Epithelial cell of esophagus (primary cell): Measurements from ENCODE around the gene ADARB2.

Experiments used
- DNase-seq: peaks from one replicate; pipeline ENCODE4 v3.0.0; 2010; ENCODE audit warnings: low read depth
- H3K4me3 ChIP-seq: 2 replicates; pipeline ENCODE4 v1.5.1; 2011; ENCODE audit warnings: mild to moderate bottlenecking, low read length, control low read depth
- TF ChIP-seq, protein P1 (sequence below): IDR thresholded peaks from 2 replicates; pipeline ENCODE4 v1.5.1; 2011; ENCODE audit warnings: low read depth, mild to moderate bottlenecking, low read length, control low read depth, inconsistent platforms; ENCODE audit not compliant: insufficient read depth; ENCODE audit errors: missing control alignments

ADARB2 gene

DNA sequence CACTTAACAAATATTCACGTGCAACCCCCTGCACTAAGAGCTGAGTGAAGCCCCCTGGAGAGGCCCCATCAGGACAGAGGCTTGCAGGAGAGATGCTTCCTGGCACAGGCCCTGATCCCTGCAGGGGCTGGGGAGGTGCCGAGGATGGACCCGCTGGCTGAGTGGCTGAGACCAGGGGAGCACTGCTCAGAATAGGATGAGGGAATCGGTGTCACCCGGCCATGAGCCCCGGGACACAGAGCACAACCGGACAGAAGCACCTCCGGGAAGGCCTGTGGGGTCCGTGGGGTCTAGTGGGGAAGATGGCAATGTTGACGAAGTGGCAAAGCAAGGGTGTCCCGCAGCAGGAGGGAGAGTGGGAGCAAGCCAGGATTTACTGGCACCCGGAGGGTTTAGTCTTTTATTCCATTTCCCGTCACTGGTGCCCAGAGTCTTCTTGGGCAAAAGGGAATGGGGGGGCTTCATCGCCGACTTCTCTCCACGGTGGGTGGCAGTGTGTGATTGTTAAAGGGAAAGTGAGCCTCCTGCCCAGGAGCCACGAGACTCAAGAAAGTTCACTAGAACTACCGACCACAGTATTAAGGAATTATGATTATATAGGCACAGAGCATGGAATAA, 140.7 kb downstream of the ADARB2 start:
- no peak for DNase-seq
- TF ChIP-seq, protein P1, sequence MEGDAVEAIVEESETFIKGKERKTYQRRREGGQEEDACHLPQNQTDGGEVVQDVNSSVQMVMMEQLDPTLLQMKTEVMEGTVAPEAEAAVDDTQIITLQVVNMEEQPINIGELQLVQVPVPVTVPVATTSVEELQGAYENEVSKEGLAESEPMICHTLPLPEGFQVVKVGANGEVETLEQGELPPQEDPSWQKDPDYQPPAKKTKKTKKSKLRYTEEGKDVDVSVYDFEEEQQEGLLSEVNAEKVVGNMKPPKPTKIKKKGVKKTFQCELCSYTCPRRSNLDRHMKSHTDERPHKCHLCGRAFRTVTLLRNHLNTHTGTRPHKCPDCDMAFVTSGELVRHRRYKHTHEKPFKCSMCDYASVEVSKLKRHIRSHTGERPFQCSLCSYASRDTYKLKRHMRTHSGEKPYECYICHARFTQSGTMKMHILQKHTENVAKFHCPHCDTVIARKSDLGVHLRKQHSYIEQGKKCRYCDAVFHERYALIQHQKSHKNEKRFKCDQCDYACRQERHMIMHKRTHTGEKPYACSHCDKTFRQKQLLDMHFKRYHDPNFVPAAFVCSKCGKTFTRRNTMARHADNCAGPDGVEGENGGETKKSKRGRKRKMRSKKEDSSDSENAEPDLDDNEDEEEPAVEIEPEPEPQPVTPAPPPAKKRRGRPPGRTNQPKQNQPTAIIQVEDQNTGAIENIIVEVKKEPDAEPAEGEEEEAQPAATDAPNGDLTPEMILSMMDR, result no peak
- H3K4me3 ChIP-seq, result no peak overlapping the region

DNA sequence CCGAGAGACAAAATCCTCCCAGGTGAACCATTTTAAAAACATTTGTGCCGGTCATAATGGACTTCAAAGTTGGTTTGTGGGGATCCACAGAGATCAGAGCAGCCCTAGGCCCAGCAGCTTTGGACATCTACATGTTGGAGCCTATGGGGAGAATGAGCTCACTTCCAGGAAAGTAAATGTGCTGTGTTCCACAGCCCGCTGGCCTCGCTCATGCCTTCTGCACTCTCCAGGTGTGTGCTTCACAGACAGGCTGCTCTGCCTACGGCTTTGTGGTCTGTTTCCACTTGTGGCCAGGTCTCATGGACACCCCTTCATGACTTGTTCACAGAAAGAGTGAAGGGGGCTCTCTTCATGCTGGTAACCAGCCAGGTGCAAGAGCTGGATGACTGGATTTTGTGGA, 141.6 kb downstream of the ADARB2 start:
- TF ChIP-seq, protein P1, result no peak
- no peak overlapping the region for H3K4me3 ChIP-seq
- no peak for DNase-seq

DNA sequence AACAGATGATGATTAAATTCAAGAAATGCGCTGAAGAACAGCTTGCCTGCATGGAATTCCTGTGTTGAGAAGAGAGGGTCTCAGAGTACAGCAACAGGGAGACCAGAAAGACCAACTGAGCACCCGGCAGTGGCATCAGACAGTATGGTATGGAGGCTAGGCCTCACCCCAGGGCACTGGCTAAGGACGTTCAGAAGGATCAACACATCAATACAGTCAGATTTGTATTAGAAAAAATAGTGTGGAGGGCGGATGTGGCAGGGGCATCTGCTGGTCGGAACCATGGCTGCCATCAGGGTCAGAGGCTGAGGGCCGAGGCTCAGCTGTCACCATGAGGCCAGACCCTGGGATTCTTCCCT, 142.1 kb downstream of the ADARB2 start:
- H3K4me3 ChIP-seq, result no peak overlapping the region
- no peak for DNase-seq
- TF ChIP-seq, protein P1, result no peak

DNA sequence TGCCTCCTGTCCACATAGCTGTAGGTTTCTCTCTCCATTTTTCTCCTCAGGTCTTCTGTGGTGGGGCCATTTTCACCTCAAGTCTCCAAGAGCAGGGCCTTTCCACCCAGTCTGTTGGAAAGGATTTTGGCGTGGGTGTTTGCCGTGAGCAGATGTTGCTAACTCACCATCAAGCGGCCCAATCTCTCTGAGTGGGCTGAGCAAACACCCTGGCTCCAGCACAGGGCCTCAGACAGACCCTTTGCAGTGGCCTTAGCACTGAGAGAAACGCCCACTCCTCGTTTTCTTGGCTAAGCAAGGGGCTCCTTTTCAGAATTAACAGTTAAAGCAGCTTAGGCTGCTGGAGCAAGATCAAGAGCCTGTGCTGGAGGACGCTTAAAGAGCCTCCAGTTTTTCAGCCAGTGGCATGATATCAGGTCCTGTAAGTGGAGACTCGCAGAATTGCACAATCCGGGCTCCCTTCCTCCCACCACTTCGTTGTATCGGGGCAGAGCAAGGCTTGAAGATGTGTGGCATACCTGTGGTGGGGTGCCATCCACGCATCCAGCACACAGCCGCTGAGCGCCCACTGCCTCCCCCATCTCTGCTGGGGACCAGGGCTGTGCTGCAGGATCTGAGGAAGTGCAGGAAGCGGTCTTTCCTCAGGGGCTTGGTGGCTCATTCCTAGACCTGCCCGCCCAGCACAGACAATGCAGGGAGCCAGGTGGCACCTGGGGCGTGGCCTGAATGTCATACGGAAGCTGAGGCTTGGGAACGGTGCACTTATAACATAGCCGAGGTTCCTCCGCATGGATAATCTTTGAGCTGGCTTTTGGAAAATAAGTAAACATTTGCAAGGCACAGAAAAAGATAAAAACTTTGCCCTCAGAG, 142.7 kb downstream of the ADARB2 start:
- no peak overlapping the region for H3K4me3 ChIP-seq
- no peak for DNase-seq
- TF ChIP-seq, protein P1, result no peak

DNA sequence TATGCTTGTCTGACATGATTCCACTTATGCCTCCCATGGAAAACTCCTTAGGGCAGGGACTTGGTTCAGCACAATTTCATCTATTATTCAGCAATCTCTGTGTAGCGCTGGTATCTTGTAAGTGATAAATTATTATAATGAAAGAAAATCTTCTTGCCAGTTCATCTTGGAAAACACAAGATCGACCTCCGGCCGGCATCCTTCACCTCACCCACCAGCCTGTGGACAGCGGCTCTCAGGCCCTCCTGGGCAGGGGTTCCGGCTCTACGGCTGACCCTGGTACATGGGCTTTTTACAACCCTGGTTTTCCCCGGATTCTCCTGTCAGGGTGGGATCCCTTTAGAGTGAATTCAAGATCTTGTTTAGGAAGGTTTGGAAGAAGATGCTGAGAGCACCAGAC, 145.6 kb downstream of the ADARB2 start:
- TF ChIP-seq, protein P1, result no peak
- DNase-seq, result no peak
- H3K4me3 ChIP-seq, result no peak overlapping the region

DNA sequence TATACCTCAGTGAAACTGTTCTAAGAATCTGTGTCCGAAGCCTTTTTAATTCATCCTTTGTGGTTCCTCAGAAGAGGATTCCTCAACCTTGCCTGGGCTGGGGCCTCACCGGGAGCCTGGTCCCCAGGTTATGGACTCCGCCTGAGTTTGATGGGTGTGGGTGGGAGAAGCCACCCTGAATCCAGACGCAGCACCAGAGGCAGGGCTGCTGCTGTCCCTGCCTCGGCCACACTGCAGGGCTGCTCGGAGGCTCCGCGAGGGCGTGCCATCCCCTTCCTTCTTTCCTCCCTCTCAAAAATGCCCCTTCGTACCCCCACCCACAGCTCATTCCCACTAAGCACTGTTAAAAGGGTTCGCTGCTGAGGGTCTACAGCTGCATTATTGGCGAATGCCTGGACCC, 146.3 kb downstream of the ADARB2 start:
- TF ChIP-seq, protein P1, result no peak
- H3K4me3 ChIP-seq, result no peak overlapping the region
- DNase-seq, result no peak
